Cerebellar cortex (tissue), 1 donor: Measurements from ENCODE around the gene RNASE12.
"Not testable (repeated sequence)": the region's sequence is repeated elsewhere in the genome, so short reads cannot be mapped to it uniquely, and the experiment has no call there.

Source experiments
- DNase-seq: peaks from one replicate; pipeline ENCODE4 v3.0.0-alpha.2; 2015; ENCODE audit warnings: low spot score

The RNASE12 gene

GRCh38 chr14:20613094-20614037 is 22.2 kb upstream of the RNASE12 start:
- DNase-seq = peak; percentile 97

DNA sequence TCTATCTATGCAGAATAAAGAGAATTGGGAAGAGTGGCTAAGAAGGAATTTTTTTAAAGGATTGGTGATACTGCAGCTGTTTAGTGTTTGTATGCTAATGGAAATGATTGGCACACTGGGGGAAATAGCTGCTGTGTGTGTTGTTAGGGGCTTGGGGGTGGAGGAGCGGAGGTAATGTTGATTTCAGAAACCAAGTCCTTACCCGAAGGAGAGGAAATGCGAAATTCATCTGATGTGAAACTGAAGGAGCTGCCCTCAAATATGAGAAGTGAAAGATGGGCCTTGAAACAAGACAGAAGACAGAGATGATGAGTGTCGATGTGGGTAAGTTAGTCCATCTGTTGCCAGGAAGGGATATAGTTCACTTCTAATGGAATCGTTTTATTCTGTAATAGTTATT is 21.2 kb upstream of the RNASE12 start:
- no peak for DNase-seq

DNA sequence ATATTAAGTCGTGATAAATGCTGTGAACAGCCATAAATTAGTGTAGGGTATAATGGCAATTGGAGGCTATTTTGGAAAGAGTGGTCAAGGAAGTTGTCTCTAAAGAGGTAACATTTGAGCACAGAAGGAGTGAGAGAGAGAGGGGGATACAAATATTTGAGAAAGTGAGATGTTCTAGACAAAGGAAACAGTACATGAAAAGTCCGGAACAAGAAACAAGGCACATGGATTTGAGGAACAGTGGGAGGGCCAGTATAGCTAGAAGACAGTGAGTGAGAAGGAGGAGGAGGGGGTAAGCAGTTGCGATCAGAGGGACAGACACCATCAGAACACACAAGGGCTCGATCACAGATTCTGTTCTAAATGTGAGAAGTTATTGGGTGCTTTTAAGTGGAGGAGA is 20.1 kb upstream of the RNASE12 start:
- no peak for DNase-seq

DNA sequence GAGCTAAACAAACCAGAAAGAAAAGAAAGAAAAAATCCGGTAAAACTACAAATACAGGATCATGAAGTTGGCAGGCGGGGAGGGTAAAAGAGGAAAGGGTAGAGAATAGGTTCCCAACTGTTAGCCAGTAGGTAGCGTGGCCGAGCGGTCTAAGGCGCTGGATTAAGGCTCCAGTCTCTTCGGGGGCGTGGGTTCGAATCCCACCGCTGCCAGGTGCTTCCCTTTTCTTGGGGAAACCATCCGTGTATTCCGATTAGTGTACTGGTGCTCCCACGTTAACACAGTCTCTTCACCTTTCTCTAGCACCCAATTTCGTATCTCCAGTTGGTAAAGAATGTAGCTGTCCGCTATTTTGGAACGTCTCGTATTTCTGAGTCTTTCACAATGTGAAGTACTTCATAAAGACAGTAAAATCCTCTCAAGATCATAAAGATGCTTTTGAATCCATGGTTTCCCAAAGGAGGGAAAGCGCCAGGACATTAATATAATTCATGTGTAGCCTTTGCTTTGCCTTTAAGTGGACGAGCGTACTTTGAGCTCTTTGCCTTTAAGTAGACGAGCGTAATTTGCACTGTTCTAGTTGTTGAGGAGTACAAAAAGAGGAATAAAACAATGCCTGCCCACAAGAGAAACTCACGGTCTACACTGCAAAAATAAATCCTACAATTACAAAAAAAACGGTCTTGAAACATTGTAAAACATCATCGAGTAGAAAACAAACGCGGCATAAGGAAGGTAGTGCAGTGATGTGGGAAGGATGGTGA is 19.0 kb upstream of the RNASE12 start:
- DNase-seq = peak; percentile 90

DNA sequence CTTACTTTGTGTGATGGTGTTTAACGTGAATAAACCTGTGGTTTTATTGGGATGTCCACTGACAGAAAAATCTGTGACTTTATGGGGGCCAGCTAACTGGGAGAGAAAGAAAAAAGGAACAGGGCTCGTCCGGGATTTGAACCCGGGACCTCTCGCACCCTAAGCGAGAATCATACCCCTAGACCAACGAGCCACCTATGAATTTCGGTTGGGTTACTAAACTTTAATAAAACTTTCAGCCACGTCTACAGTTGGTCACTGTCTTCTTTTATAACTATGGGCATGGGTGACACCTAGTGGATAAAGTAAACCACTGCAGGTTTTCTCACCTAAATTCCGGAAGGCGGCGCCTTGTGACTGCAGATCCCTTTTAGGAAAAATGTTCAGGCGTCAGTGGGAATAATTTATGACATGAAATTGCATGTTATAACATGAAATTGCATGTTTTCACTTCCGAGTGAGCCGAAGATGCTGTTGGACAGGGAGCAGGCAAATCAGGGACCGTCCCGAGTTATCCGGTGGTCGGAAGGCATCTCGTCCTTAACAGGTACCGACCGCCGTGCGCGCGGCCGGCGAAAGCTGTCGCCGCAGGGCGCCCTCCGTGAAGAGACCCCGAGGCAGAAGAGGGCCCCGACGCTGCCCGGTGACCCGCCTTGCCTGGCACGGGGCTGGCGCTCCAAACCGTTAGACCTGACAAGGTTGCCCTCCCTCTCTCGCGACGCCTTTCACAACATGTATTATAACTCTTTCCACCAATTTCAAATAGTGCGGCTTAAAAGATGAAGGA is 18.2 kb upstream of the RNASE12 start:
- peak; percentile 93 for DNase-seq

- no peak for DNase-seq
These were observed 17.4 kb upstream of the RNASE12 start for GRCh38 chr14:20608383-20609110.

DNA sequence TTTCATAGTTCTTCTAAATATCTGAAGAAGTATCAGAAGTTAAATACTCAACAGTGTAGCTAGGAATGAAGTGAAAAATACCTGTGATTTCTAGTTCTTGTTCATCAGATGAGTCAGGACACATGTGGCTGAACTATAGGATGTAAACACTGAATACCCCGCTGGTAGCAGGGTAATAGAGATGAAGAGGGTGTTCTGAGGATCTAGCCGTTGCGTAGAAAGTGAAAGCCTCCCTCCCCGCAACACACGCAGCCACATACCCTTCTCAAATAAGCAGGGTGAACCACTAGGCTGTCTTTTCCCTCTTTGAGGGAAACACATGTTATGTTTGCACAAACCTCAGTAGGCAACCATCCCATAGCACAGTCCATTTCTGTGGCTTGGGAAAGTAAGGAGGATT is 16.4 kb upstream of the RNASE12 start:
- DNase-seq = no peak

DNA sequence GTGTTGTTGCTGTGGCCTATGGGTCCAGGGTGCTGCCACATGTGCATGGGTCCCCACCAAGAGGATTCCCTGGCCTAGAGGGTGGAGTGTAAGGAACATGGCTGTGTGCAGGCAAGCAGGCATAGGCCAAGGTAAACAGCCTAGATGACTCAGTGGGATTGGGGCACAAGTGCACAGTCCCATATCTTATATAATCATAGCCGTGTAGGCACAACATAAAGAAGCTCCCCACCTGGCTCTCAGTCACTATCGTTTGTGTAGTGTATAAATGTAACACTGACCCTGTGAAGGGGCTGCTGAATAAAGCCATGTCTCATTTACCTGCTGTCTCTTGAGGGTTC is 15.7 kb upstream of the RNASE12 start:
- DNase-seq = no peak

- DNase-seq = peak; percentile 52
These were observed 15.2 kb upstream of the RNASE12 start for GRCh38 chr14:20606190-20606901.

GRCh38 chr14:20603813-20604690 is 12.9 kb upstream of the RNASE12 start:
- no peak for DNase-seq

DNA sequence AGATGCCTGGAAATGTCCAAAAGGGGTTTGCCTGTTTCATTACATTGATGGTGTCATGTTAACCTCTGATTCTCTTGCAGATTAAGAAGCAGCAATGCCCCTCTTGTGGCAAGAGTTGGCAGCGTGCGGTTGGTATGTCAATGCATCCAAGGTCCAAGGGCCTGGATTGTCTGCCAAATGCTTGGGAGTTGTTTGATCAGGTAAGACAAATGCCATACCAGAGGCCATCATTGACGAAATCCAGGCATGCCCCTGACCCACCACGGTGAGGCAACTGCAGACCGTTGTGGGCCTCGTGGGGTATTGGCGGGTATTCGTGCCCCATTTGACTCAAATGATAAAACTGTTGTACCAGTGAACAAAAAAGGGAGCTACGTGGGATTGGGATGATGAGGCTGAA is 11.4 kb upstream of the RNASE12 start:
- DNase-seq = no peak

GRCh38 chr14:20601522-20601921 is 10.3 kb upstream of the RNASE12 start:
- DNase-seq = no peak

DNA sequence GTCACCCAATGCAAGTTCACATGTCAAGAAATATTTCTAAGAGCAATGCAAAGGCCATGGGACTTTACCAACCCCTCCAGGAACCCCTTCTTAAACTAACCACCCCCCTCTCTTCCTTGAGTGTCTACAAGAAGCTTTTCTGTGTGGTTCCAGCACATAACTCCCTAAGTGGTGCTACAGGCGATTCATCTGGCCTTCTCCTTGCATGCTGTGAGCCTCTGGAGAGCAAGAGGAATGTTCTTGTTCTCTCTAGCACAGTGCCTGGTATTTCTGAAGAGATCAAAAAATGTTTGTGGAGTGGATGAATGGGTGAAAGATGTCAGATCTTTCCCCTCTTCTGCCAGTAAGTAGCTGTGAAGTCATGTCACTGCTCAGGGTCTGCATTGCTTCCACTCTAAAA is 5.9 kb upstream of the RNASE12 start:
- no peak for DNase-seq

DNA sequence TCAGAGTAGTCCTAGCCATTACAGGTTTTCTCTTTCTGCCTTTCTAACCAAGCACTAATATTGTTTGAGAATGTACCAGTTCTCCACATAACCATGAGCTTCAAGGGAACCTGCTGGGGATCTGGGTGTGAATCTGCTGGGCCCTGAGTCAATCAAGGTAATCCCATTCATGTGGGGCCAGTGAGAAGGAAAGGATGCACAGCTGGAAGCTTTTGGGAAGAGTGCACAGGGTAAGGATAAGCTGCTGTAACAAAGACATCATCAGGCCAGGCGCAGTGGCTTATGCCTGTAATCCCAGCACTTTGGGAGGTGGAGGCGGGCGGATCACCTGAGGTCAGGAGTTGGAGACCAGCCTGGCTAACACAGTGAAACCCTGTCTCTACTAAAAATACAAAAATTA is 4.5 kb upstream of the RNASE12 start:
- not testable (repeated sequence) for DNase-seq

DNA sequence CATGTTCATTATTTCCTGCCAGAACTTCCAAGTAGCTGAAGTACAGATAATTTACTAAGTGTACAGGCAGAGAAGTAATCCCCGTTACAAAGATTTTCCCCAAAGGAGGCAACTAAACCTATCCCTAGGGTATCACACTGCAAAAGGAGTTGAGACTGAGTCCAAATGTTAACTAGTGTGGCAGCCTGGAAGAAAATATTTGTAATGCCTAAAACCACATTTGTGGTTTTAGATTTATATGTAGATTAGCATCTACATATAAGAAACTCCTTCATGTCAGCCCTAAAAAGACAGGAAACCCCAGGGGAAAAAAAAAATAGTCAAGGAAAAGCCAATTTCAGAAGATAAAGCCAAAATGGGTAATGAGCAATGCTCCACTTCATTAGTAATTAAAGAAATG is 1.4 kb upstream of the RNASE12 start:
- DNase-seq = no peak

GRCh38 chr14:20587489-20588154 is 3.6 kb downstream of the RNASE12 start, which contains the start of gene RNASE11:
TSS of gene RNASE11 (minus strand) at chr14:20588001.
- no peak for DNase-seq

GRCh38 chr14:20583908-20584307 is 7.3 kb downstream of the RNASE12 start:
- no peak for DNase-seq

GRCh38 chr14:20583142-20583541 is 8.0 kb downstream of the RNASE12 start:
- no peak for DNase-seq

DNA sequence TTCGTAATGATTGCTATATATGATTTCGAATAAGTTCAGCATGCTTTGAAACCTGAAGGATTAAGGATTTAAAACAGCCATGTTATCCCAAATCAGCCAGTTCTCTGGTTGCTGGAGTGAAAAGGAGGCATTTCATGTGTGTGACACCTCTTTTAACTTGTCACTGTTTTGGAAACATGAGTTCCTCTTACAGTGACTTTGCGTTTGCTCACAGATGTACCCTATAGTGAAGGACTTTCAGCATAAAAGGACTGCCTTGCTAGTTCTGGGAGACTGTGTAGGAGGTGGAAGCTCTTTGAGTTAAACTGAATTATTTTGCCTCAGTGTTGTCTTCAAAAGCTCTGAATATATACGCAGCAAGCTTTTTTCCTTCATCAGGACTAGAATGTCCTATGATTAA is 10.9 kb downstream of the RNASE12 start:
- no peak for DNase-seq
